ENCODE measurements around the gene KCNT2. TPM values are rescaled to one million over a fixed set of nuclear protein-coding genes. Genes with fewer than 3 reads are reported as not detected.

KCNT2 gene
- polyA plus RNA-seq, 4 donors, result 10.1 to 12.7 (median 11.7) TPM

DNA sequence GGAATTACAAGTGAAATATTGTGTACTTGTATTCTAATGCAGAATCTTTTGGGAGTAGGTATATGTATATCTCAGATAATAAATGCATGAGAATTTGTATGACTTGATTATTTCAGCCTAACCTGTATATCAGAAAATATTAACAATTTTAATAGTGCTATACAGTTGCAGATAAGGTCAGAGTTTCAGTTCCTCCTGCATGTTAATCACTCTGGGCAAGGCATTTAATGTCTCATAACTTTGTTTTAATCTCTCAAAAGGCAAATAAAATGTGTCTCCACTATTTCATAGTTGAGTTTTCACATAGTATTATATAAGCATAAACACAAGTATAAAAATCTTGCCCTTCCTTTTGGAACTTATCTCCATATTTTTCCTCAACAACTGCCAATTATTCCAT is 352.5 kb downstream of the KCNT2 start:
- no peak for DNase-seq (ENCODE audit: low read depth in 4 of 4, low spot score in 3 of 4)

DNA sequence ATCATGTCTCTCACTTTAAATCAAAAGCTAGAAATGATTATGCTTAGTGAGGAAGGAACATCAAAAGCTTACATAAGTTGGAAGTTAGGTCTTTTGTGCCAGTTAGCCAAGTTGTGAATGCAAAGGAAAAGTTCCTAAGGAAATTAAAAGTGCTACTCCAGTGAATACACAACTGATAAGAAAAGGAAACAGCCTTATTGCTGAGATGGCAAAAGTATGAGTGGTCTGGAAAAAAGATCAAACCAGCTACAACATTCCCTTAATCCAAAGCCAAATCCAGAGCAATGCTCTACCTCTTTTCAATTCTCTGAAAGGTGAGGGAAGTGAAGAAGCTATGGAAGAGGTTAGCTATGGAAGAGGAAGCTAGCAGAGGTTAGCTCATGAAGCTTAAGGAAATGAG is 378.7 kb downstream of the KCNT2 start:
- no peak for DNase-seq (ENCODE audit: low read depth in 4 of 4, low spot score in 3 of 4)

DNA sequence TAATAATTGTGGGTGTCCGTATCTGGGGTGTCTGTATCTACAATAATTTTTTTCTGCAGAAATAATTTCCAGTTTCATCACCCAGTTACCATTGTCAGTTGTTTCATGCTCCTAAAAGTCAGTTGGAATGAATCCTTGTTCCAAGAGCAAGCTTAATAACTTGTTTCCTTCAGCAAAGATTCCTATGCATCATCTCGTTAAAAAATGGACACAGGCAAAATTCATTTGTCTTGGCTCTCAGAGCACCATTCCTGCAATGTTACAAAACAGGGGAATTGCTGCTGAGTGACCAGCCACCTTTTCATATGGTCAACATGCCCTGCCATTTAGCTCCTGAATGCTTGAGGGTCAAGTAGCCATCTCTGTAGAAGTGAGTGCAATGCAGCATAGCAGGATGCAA is 393.4 kb downstream of the KCNT2 start:
- no peak for DNase-seq (ENCODE audit: low read depth in 4 of 4, low spot score in 3 of 4)

- peak in 3 of 4 donors; percentile 6 to 22 (median 15) for DNase-seq (ENCODE audit: low read depth in 4 of 4, low spot score in 3 of 4)
Observed at GRCh38 chr1:196209983-196210382, 398.3 kb downstream of the KCNT2 start.

- DNase-seq (ENCODE audit: low read depth in 4 of 4, low spot score in 3 of 4), result no peak
Observed at GRCh38 chr1:196209265-196209664, 399.0 kb downstream of the KCNT2 start.

- no peak for DNase-seq (ENCODE audit: low read depth in 4 of 4, low spot score in 3 of 4)
Observed at GRCh38 chr1:196207612-196208217, 400.5 kb downstream of the KCNT2 start.

DNA sequence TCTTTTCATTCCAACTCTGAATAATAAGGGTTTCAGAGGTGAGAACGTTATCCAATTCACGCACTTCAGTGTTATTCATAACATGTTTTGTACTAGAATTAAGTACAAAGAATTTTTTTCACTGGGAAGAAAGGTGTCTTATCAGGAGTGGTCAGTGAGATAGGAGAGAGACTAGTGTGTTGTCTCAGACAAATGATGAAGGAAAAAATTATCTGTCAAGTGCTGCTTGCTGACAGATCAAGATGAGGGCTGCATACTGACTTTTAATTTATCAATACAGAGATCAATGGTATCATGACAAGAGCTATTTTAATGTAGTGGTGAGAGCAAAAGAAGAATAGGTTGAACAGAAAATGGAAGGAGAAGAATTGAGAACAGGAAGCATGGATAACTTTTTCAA is 402.4 kb downstream of the KCNT2 start:
- DNase-seq (ENCODE audit: low read depth in 4 of 4, low spot score in 3 of 4), result no peak

DNA sequence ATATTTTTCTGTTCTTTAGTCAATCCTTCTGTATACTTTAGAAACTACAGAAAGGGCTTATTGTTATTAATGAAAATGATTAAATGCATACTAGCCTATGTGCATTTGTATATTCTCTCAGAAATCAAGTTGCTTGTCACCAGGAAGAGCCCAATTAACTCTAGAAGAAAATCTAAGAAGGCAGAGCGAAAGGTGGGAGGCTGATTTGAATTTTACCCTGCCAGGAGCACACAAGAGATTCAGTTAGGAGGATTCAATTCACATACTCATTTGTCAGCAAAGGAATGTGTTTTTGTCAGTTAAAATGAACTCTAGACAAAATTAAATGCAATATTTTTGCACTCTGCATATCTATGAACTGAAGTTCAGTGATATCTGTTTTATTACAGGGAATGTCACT is 411.8 kb downstream of the KCNT2 start:
- no peak for DNase-seq (ENCODE audit: low read depth in 4 of 4, low spot score in 3 of 4)

GRCh38 chr1:196193896-196194559 is 414.2 kb downstream of the KCNT2 start:
- DNase-seq (ENCODE audit: low read depth in 4 of 4, low spot score in 3 of 4), result no peak

DNA sequence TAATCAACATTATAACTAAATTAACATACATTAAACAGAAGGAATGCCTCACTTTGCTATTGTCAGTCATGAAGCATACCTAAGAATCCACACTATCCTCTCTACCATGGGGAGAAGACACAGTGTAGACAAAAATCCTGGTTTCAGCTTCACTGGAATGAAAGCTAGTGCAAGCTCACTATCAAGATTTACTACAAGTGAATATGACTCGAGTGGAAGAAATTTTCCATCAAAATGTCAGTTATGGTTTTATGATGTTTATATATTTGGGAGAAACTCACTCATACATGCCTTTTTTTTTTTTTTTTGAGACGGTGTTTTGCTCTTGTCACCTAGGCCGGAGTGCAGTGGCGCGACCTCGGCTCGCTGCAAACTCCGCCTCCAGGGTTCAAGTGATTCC is 424.3 kb downstream of the KCNT2 start:
- DNase-seq (ENCODE audit: low read depth in 4 of 4, low spot score in 3 of 4), result no peak

GRCh38 chr1:196181594-196181878 is 426.7 kb downstream of the KCNT2 start:
- no peak for DNase-seq (ENCODE audit: low read depth in 4 of 4, low spot score in 3 of 4)

- DNase-seq (ENCODE audit: low read depth in 4 of 4, low spot score in 3 of 4), result no peak
Observed at GRCh38 chr1:196180847-196181593, 427.2 kb downstream of the KCNT2 start.

- DNase-seq (ENCODE audit: low read depth in 4 of 4, low spot score in 3 of 4), result no peak
Observed at GRCh38 chr1:196178083-196178635, 430.1 kb downstream of the KCNT2 start.

Other genes starting within 250 kb of the KCNT2 start
- gene CFH, start 43.6 kb upstream of the KCNT2 start, polyA plus RNA-seq (ENCODE audit: insufficient read length in 4 of 4), result 10 to 100 TPM; 38.4 to 46.9 (median 40.8) TPM
- gene CFHR3, start 166.4 kb upstream of the KCNT2 start, polyA plus RNA-seq (ENCODE audit: insufficient read length in 4 of 4), result 1 to 10 TPM in 1 of 4 donors, under 1 TPM in 3; 0.22 to 1.2 (median 0.51) TPM
- under 1 TPM in 2 of 4 donors, not detected in 2; 0.21 to 0.30 TPM for gene CFHR1, start 211.3 kb upstream of the KCNT2 start, polyA plus RNA-seq (ENCODE audit: insufficient read length in 4 of 4)

Data from right renal pelvis (tissue), 4 donors.